ENCODE measurements around the gene RMND5A.

The RMND5A gene

GRCh38 chr2:86790676-86791572 is 70.8 kb downstream of the RMND5A start, which contains the start of gene CD8A:
Gene CD8A, minus strand, starts transcription at chr2:86790913. Its CDS starts 88 bp downstream, at chr2:86790825.
- Histone ChIP-seq H3K36me3 (no peaks in the 10 kb centered on the region; a peak in 1 of 22 replicates), H3K9me3 (replicated peaks in 1 of 11) (peaks cover 17 to 41% (median 26%) of the 10 kb centered on the region in 11 experiments), H3K4me2 (peak within 1 kb of the TSS; percentile 55 to 87 (median 73)), H3K9ac (peak within 1 kb of the TSS in 3 of 11 experiments; percentile 16 to 28 (median 20); a peak in 2 of 22 replicates), H3K27me3 (peaks cover 47 to 70% (median 62%) of the 10 kb centered on the region in 11 experiments), H3K4me1 (peaks cover 22 to 34% (median 24%) of the 10 kb centered on the region in 10 experiments), H4K20me1 (peaks cover 0 to 9% (median 0%) of the 10 kb centered on the region in 11 experiments; a peak in 2 of 22 replicates), H3K27ac (no peak within 1 kb of the TSS), H3K4me3 (peak within 1 kb of the TSS; percentile 7 to 62 (median 53); a peak in 18 of 20 replicates)
- no peak for TF ChIP-seq Cebpa-rat (IDR thresholded peaks at IDR 0.05)

- no peak overlapping the region; a peak in 1 of 22 replicates for H3K9ac ChIP-seq
- peak overlapping the region; percentile 55 to 87 (median 73) for H3K4me2 ChIP-seq
- no peak for TF ChIP-seq Cebpa-rat (IDR thresholded peaks at IDR 0.05)
- H3K27me3 ChIP-seq = peaks cover 47 to 70% (median 62%) of the 10 kb centered on the region in 11 experiments
- peaks cover 0 to 9% (median 0%) of the 10 kb centered on the region in 11 experiments; a peak in 2 of 22 replicates for H4K20me1 ChIP-seq
- peaks cover 22 to 34% (median 24%) of the 10 kb centered on the region in 10 experiments for H3K4me1 ChIP-seq
- peaks cover 0 to 5% (median 0%) of the 10 kb centered on the region in 11 experiments; a peak in 2 of 22 replicates for H3K36me3 ChIP-seq
- H3K27ac ChIP-seq = no peak overlapping the region
- H3K4me3 ChIP-seq = peak overlapping the region in 9 of 10 experiments; percentile 7 to 62 (median 53); a peak in 15 of 20 replicates
- H3K9me3 ChIP-seq (replicated peaks in 1 of 11) = peaks cover 23 to 47% (median 32%) of the 10 kb centered on the region in 11 experiments
Observed at GRCh38 chr2:86791573-86791972, 71.5 kb downstream of the RMND5A start.

- Histone ChIP-seq H3K4me3 (no peak overlapping the region), H3K4me2 (peak overlapping the region in 2 of 11 experiments; percentile 9 to 15; a peak in 4 of 22 replicates), H3K9me3 (replicated peaks in 1 of 11) (peaks cover 38 to 59% (median 52%) of the 10 kb centered on the region in 11 experiments), H3K4me1 (peaks cover 12 to 28% (median 24%) of the 10 kb centered on the region in 10 experiments), H3K27me3 (peaks cover 45 to 56% (median 50%) of the 10 kb centered on the region in 11 experiments), H3K36me3 (peaks cover 0 to 9% (median 0%) of the 10 kb centered on the region in 11 experiments; a peak in 3 of 22 replicates), H3K27ac (no peak overlapping the region), H4K20me1 (peaks cover 0 to 9% (median 0%) of the 10 kb centered on the region in 11 experiments; a peak in 2 of 22 replicates), H3K9ac (no peak overlapping the region)
- no peak for TF ChIP-seq Cebpa-rat (IDR thresholded peaks at IDR 0.05)
Observed at GRCh38 chr2:86793752-86794151, 73.7 kb downstream of the RMND5A start.

DNA sequence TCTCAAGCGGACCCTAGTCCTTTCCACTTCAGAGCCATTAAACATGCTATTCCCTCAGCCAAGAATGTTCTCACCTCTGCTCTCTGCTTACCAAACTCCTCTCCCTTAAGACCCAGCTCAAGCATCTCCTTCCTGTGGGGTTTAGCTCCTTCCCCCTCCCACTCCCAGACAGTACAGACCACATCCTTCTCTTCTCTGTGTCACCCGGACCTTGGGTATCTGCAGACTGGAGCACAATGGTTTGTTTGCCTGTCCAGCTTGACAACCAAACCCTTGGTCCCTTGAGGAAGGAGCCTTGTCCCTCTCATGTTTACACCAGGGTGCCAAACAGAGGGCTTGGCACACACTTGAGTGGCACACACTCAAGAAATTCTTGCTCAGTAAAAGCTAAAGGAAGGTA is 74.8 kb downstream of the RMND5A start:
- peaks cover 34 to 45% (median 38%) of the 10 kb centered on the region in 11 experiments for H3K27me3 ChIP-seq
- TF ChIP-seq Cebpa-rat (IDR thresholded peaks at IDR 0.05) = no peak

GRCh38 chr2:86800856-86801567 is 80.9 kb downstream of the RMND5A start:
- no peak overlapping the region for H3K4me2 ChIP-seq
- TF ChIP-seq Cebpa-rat (IDR thresholded peaks at IDR 0.05) = no peak
- H3K9me3 ChIP-seq (replicated peaks in 1 of 11) = peaks cover 15 to 26% (median 23%) of the 10 kb centered on the region in 11 experiments
- peaks cover 0 to 9% (median 0%) of the 10 kb centered on the region in 11 experiments; a peak in 3 of 22 replicates for H3K36me3 ChIP-seq
- no peaks in the 10 kb centered on the region for H3K4me1 ChIP-seq
- peaks cover 0 to 3% (median 0%) of the 10 kb centered on the region in 11 experiments; a peak in 2 of 22 replicates for H3K27me3 ChIP-seq
- H3K27ac ChIP-seq = no peak overlapping the region
- H3K9ac ChIP-seq = no peak overlapping the region
- no peaks in the 10 kb centered on the region for H4K20me1 ChIP-seq
- H3K4me3 ChIP-seq = no peak overlapping the region

More for the DNA sequence above, 74.8 kb downstream of the RMND5A start:
- no peak overlapping the region for H3K27ac ChIP-seq
- peaks cover 34 to 48% (median 42%) of the 10 kb centered on the region in 11 experiments for H3K9me3 ChIP-seq (replicated peaks in 1 of 11)
- peaks cover 0 to 9% (median 0%) of the 10 kb centered on the region in 11 experiments; a peak in 3 of 22 replicates for H3K36me3 ChIP-seq
- H3K9ac ChIP-seq = no peak overlapping the region
- no peak overlapping the region for H3K4me3 ChIP-seq
- peaks cover 12 to 28% (median 24%) of the 10 kb centered on the region in 10 experiments for H3K4me1 ChIP-seq
- H4K20me1 ChIP-seq = peaks cover 0 to 9% (median 0%) of the 10 kb centered on the region in 11 experiments; a peak in 2 of 22 replicates
- H3K4me2 ChIP-seq = peak overlapping the region in 10 of 11 experiments; percentile 14 to 60 (median 33); a peak in 19 of 22 replicates

- peaks cover 5 to 22% (median 16%) of the 10 kb centered on the region in 10 experiments; a peak in 17 of 20 replicates for H3K4me1 ChIP-seq
- H3K4me2 ChIP-seq = peak overlapping the region in 3 of 11 experiments; percentile 89 to 100 (median 96); a peak in 5 of 22 replicates
- H3K9me3 ChIP-seq (replicated peaks in 1 of 11) = no peaks in the 10 kb centered on the region
- H3K36me3 ChIP-seq = no peaks in the 10 kb centered on the region
- H3K9ac ChIP-seq = no peak overlapping the region
- no peak for TF ChIP-seq Cebpa-rat (IDR thresholded peaks at IDR 0.05)
- H3K27ac ChIP-seq = no peak overlapping the region
- H4K20me1 ChIP-seq = peaks cover 0 to 9% (median 0%) of the 10 kb centered on the region in 11 experiments; a peak in 2 of 22 replicates
- no peak overlapping the region for H3K4me3 ChIP-seq
- H3K27me3 ChIP-seq = peaks cover 32 to 48% (median 42%) of the 10 kb centered on the region in 11 experiments
Observed at GRCh38 chr2:86806059-86806857, 86.2 kb downstream of the RMND5A start.

DNA sequence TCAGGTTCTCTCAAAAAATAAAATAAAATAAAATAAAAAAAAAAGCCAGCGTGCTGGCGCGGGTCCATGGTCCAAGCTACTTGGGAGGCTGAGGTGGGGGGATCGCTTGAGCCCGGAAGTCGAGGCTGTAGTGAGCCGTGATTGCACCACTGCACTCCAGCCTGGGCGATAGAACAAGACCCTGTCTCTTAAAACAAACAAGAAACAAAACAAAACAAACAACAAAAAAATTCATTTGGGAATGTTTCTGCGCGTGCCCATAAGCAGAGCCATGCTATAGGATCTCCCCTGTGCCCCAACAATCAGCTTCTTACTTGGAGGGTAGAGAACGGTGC is 87.0 kb downstream of the RMND5A start:
- Histone ChIP-seq H3K9ac (peak overlapping the region in 9 of 11 experiments; percentile 6 to 60 (median 41); a peak in 12 of 22 replicates), H3K27ac (no peak overlapping the region), H3K4me1 (peaks cover 5 to 22% (median 16%) of the 10 kb centered on the region in 10 experiments; a peak in 17 of 20 replicates), H3K36me3 (no peaks in the 10 kb centered on the region), H3K27me3 (peaks cover 32 to 48% (median 42%) of the 10 kb centered on the region in 11 experiments), H4K20me1 (peaks cover 0 to 9% (median 0%) of the 10 kb centered on the region in 11 experiments; a peak in 2 of 22 replicates), H3K9me3 (replicated peaks in 1 of 11) (no peaks in the 10 kb centered on the region), H3K4me3 (peak overlapping the region; percentile 51 to 73 (median 60)), H3K4me2 (peak overlapping the region; percentile 88 to 100 (median 97))
- no peak for TF ChIP-seq Cebpa-rat (IDR thresholded peaks at IDR 0.05)

All from BLaER1 treated with 17β-estradiol and CSF1 and Interleukin-3, amounts not matched to agents 10 nM and 100 nM (cell line).